ENCODE measurements around the gene ANKMY1.

ANKMY1 gene

GRCh38 chr2:240566203-240567136, 8.7 kb upstream of the ANKMY1 start:
- no peaks in the 10 kb centered on the region for H3K27me3 ChIP-seq (ENCODE audit: insufficient read depth, low read depth)
- no peak overlapping the region for H3K4me3 ChIP-seq (IDR thresholded peaks at IDR 0.05; ENCODE audit: insufficient read depth, low read depth, low read length)
- no peak overlapping the region for H2AFZ ChIP-seq (ENCODE audit: low read depth)
- H3K36me3 ChIP-seq (ENCODE audit: insufficient read depth): no peaks in the 10 kb centered on the region
- H3K4me2 ChIP-seq: peak overlapping the region; percentile 55
- peaks cover 32% of the 10 kb centered on the region for H3K79me2 ChIP-seq (ENCODE audit: insufficient read depth, low read depth)
- H4K20me1 ChIP-seq (ENCODE audit: insufficient read depth): no peaks in the 10 kb centered on the region
- H3K27ac ChIP-seq: peak overlapping the region; percentile 50; the same call in 1 of the 2 replicates
- TF ChIP-seq CTCF (conservative IDR thresholded peaks at IDR 0.05; ENCODE audit: low read depth, low read length): peak; percentile 58; the same call in 1 of the 2 replicates
- no peak overlapping the region; the same call in 1 of the 2 replicates for H3K9ac ChIP-seq
- peaks cover 55% of the 10 kb centered on the region for H3K4me1 ChIP-seq (ENCODE audit: low read depth, poor library complexity, severe bottlenecking)

GRCh38 chr2:240565333-240566202, 7.8 kb upstream of the ANKMY1 start:
- H3K36me3 ChIP-seq (ENCODE audit: insufficient read depth): no peaks in the 10 kb centered on the region
- H3K4me3 ChIP-seq (IDR thresholded peaks at IDR 0.05; ENCODE audit: insufficient read depth, low read depth, low read length): no peak overlapping the region
- no peaks in the 10 kb centered on the region for H4K20me1 ChIP-seq (ENCODE audit: insufficient read depth)
- H3K27me3 ChIP-seq (ENCODE audit: insufficient read depth, low read depth): no peaks in the 10 kb centered on the region
- H2AFZ ChIP-seq (ENCODE audit: low read depth): no peak overlapping the region
- H3K4me1 ChIP-seq (ENCODE audit: low read depth, poor library complexity, severe bottlenecking): peaks cover 56% of the 10 kb centered on the region
- H3K79me2 ChIP-seq (ENCODE audit: insufficient read depth, low read depth): peaks cover 25% of the 10 kb centered on the region
- TF ChIP-seq CTCF (conservative IDR thresholded peaks at IDR 0.05; ENCODE audit: low read depth, low read length): no peak
- H3K4me2 ChIP-seq: peak overlapping the region; percentile 48
- H3K27ac ChIP-seq: peak overlapping the region; percentile 50
- no peak overlapping the region; the same call in 1 of the 2 replicates for H3K9ac ChIP-seq

GRCh38 chr2:240564561-240565332, 7.0 kb upstream of the ANKMY1 start:
- peaks cover 19% of the 10 kb centered on the region for H3K79me2 ChIP-seq (ENCODE audit: insufficient read depth, low read depth)
- H3K27ac ChIP-seq: peak overlapping the region; percentile 50

More at GRCh38 chr2:240564561-240565332, 7.0 kb upstream of the ANKMY1 start:
- TF ChIP-seq CTCF (conservative IDR thresholded peaks at IDR 0.05; ENCODE audit: low read depth, low read length): peak; percentile 35; the same call in 1 of the 2 replicates
- Histone ChIP-seq H3K4me2 (peak overlapping the region; percentile 36; the same call in 1 of the 2 replicates), H2AFZ (ENCODE audit: low read depth) (no peak overlapping the region), H3K9ac (no peak overlapping the region), H3K4me1 (ENCODE audit: low read depth, poor library complexity, severe bottlenecking) (peaks cover 52% of the 10 kb centered on the region), H3K36me3 (ENCODE audit: insufficient read depth) (no peaks in the 10 kb centered on the region), H3K4me3 (IDR thresholded peaks at IDR 0.05; ENCODE audit: insufficient read depth, low read depth, low read length) (no peak overlapping the region), H4K20me1 (ENCODE audit: insufficient read depth) (no peaks in the 10 kb centered on the region), H3K27me3 (ENCODE audit: insufficient read depth, low read depth) (no peaks in the 10 kb centered on the region)
